OCI-LY1 (cell line): ENCODE data around the gene FOXE1.

ENCODE experiments used
- CTCF ChIP-seq: fragments of 200-600 bp; sonication (generic), shearing (Covaris generic); IDR thresholded peaks from 2 replicates; pipeline ENCODE4 v1.5.1; 2017; ENCODE audit warnings: mild to moderate bottlenecking, antibody characterized with exemption, low read length, moderate library complexity, mixed read lengths
- EZH2 ChIP-seq: fragments of 200-600 bp; sonication (generic), shearing (Covaris generic); IDR thresholded peaks from 2 replicates; pipeline ENCODE4 v1.8.0; 2017; ENCODE audit warnings: borderline replicate concordance, mixed run types, mild to moderate bottlenecking, antibody characterized with exemption, low read length, moderate library complexity, mixed read lengths

DNA sequence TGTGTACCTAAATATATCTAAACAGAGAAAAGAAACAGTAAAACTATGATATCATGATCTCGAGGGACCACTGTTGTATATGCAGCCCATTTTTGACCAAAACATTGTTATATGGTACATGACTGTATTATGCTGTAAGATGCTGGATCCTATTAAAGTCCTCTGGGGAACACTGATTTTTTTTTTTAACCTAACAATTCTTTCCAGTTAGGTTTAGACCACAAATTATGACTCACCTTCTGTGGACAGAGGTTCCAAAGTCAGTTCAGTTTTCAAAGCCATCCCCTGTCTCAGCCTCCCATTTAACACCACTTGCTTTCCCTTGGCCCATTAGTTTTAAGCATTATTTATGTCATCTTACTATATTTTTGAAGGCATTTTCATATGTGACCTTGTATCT is 42.2 kb downstream of the FOXE1 start:
- TF ChIP-seq CTCF (no peak), EZH2 (no peak)
